Skeletal muscle tissue (tissue), 4 donors: ENCODE measurements around the gene KIF16B. TPM values are rescaled to one million over a fixed set of nuclear protein-coding genes. Genes with fewer than 3 reads are reported as not detected.
"Not testable (repeated sequence)": the region's sequence is repeated elsewhere in the genome, so short reads cannot be mapped to it uniquely, and the experiment has no call there.

Experiments used
- H3K27ac ChIP-seq: one replicate; pipeline ENCODE4 v1.7.0; 2013; ENCODE audit warnings: mild to moderate bottlenecking, low read depth, low read length, inconsistent platforms
- H3K27me3 ChIP-seq, 3 donors: one replicate each; pipeline ENCODE4 v1.7.0; 2013; ENCODE audit warnings: low read length in 3 of 3; ENCODE audit not compliant: control insufficient read depth in 3 of 3, insufficient read depth in 3 of 3
- H3K36me3 ChIP-seq, 3 donors: one replicate each; pipeline ENCODE4 v1.7.0; 2013; ENCODE audit warnings: low read length in 3 of 3; ENCODE audit not compliant: control insufficient read depth in 3 of 3, insufficient read depth in 3 of 3
- H3K4me1 ChIP-seq, 3 donors: one replicate each; pipeline ENCODE4 v1.7.0; 2013; ENCODE audit warnings: low read length in 3 of 3, mild to moderate bottlenecking in 3 of 3; ENCODE audit not compliant: control insufficient read depth in 3 of 3, insufficient read depth in 3 of 3
- H3K4me3 ChIP-seq, 3 donors: one replicate each; pipeline ENCODE4 v1.7.0; 2013; ENCODE audit warnings: low read length in 3 of 3
- H3K9ac ChIP-seq, 3 donors: one replicate each; pipeline ENCODE4 v1.7.0; 2013; ENCODE audit warnings: low read length in 3 of 3, mild to moderate bottlenecking in 3 of 3, moderate library complexity in 2 of 3, low read depth in 1 of 3
- H3K9me3 ChIP-seq, 3 donors: one replicate each; pipeline ENCODE4 v1.7.0; 2013; ENCODE audit warnings: low read length in 3 of 3; ENCODE audit not compliant: control insufficient read depth in 3 of 3
- total RNA-seq: library from RNA; depleted of rRNA; stranded (reverse); fragments of >200 nt; gene quantifications from one replicate; pipeline ENCODE4 v1.2.3, GENCODE V29; 2014
- donor health status: Osteomylitis.

Gene KIF16B
- total RNA-seq, 1 donor from 2014 or later: 42.8 TPM

DNA sequence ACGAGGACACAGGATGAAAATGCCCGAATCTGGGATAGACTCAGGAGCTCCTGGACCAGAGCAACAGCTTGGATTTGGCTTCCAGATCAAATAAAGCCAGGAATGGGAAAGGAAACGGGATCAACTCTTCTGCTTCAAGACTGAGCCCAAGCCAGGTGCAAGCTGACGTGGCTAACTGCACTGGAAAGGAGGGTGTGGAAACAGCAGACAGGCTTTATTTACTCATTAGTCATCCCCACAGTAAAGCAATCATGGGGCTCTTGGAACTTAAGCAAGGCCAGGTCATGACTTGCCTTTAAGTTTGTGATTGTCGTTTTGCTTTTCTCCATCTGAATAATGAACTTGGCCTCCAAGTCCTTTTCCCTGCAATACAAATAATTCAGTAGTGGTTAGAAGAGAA lies 45.2 kb downstream of the KIF16B start:
- Histone ChIP-seq H3K27ac (peak overlapping the region; percentile 93), H3K9ac (peak overlapping the region in 2 of 3 donors; percentile 50 to 68), H3K9me3 (no peaks in the 10 kb centered on the region), H3K4me3 (peak overlapping the region in 2 of 3 donors; percentile 22 to 34), H3K4me1 (peaks cover 10 to 23% (median 19%) of the 10 kb centered on the region in 3 donors), H3K36me3 (peaks cover 0 to 4% (median 0%) of the 10 kb centered on the region in 3 donors), H3K27me3 (no peaks in the 10 kb centered on the region)

DNA sequence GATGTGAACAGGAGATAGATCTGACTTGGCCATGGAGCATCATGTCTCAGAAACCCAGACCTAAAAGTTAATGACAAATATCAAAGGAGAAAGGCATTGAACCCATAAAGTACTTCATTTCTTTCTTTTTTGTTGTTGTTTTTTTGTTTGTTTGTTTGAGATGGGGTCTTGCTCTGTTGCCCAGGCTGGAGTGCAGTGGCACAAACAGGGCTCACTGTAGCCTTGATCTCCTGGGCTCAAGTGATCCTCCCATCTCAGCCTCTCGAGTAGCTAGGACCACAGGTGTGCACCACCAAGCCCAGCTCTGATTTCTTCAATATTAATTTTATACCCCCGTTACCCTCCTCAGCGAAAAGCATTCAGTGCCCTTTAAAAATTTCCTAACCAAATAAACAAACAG lies 45.8 kb downstream of the KIF16B start:
- Histone ChIP-seq H3K4me1 (peaks cover 10 to 23% (median 19%) of the 10 kb centered on the region in 3 donors), H3K4me3 (no peak overlapping the region), H3K27me3 (no peaks in the 10 kb centered on the region), H3K27ac (peak overlapping the region; percentile 93), H3K36me3 (peaks cover 0 to 4% (median 0%) of the 10 kb centered on the region in 3 donors), H3K9me3 (no peaks in the 10 kb centered on the region), H3K9ac (peak overlapping the region in 1 of 3 donors; percentile 68)

DNA sequence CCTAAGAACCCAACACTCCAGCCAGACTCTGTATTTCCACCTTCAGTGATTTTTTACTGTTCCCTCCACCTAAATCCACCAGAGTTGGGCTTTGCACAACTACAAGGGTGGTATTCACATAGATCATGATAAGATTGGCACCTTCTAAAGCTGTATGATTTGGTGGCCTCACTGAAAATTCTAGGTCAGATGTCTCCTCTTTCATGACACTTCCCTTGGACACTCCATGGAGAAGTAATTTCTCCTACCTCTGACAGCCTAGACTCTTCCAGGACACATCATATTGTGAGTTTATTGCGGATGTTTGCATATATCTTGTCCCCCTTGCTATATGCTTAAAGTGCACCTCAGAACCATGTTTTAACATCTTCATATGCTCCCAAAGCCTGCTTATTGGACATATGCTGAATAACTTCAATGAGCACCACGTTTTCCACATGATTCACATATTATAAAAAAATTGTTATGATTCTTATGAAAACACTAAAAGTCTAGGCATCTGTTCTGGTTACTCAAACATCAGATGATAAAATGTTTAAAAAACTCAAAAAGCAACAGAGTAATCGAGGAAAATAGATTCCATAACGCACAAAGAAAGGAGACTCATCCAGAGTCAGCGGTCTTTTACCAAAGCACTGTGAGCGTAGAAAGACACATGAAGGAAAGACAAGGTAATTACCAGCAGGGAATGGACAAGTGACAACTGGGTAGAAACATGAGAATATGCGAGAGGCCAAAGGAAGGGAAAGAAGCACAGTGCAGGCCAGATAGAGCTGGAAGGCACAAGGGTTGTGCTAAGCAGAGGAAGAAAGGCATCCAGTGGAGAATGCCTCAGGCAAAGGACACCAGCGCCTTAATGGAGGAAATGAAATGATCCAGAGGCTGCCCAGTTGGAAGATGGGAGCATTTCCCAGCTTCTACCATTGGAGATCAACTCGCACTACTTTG lies 46.5 kb downstream of the KIF16B start:
- Histone ChIP-seq H3K4me3 (peak overlapping the region in 2 of 3 donors; percentile 17 to 22), H3K4me1 (peaks cover 10 to 23% (median 19%) of the 10 kb centered on the region in 3 donors), H3K27ac (peak overlapping the region; percentile 93), H3K9ac (peak overlapping the region in 2 of 3 donors; percentile 17 to 33), H3K36me3 (peaks cover 0 to 4% (median 0%) of the 10 kb centered on the region in 3 donors), H3K9me3 (no peaks in the 10 kb centered on the region), H3K27me3 (no peaks in the 10 kb centered on the region)

DNA sequence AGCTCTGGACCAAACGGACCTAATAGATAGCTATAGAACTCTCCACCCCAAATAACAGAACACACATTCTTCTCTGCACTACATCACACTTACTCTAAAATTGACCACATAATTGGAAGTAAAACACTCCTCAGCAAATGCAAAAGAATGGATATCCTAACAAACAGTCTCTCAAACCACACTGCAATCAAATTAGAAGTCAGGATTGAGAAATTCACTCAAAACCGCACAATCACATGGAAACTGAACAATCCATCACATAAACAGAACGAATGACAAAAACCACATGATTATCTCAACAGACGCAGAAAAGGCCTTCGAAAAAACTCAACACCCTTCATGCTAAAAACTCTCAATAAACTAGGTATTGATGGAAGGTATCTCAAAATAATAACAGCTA lies 50.6 kb downstream of the KIF16B start:
- not testable (repeated sequence) for H3K27ac ChIP-seq, H3K4me3 ChIP-seq, H3K36me3 ChIP-seq, H3K27me3 ChIP-seq, H3K9me3 ChIP-seq, H3K9ac ChIP-seq
- H3K4me1 ChIP-seq: peaks cover 4 to 13% (median 11%) of the 10 kb centered on the region in 3 donors

DNA sequence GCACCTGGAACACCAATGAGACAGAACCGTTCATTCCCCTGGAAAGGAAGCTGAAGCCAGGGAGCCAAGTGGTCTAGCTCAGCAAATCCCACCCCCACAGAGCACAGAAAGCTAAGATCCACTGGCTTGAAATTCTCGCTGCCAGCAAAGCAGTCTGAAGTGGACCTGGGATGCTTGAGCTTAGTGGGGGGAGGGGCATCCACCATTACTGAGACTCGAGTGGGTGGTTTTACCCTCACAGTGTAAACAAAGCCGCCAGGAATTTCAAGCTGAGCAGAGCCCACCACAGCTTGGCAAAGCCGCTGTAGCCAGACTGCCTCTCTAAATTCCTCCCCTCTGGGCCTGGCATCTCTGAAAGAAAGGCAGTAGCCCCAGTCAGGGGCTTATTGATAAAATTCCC lies 53.1 kb downstream of the KIF16B start:
- Histone ChIP-seq H3K4me1 (no peaks in the 10 kb centered on the region), H3K27me3 (no peaks in the 10 kb centered on the region), H3K36me3 (peaks cover 0 to 4% (median 0%) of the 10 kb centered on the region in 3 donors), H3K9ac (peak overlapping the region in 1 of 3 donors; percentile 16), H3K9me3 (no peaks in the 10 kb centered on the region), H3K27ac (no peak overlapping the region), H3K4me3 (no peak overlapping the region)

DNA sequence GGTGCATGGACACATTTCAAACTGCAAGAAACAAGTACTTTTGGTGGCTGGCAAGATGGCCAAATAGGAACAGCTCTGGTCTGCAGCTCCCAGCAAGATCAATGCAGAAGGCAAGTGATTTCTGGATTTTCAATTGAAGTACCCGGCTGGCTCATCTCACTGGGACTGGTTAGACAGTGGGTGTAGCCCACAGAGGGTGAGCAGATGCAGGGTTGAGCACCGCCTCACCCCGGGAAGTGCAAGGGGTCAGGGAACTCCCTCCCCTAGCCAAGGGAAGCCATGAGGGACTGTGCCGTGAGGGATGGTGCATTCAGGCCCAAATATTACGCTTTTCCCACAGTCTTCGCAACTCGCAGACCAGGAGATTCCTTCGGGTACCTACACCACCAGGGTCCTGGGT lies 53.6 kb downstream of the KIF16B start:
- H3K4me3 ChIP-seq, H3K27ac ChIP-seq, H3K9me3 ChIP-seq, H3K4me1 ChIP-seq, H3K27me3 ChIP-seq, H3K36me3 ChIP-seq: not testable (repeated sequence)
- H3K9ac ChIP-seq: peak overlapping the region in 1 of 3 donors; percentile 16

DNA sequence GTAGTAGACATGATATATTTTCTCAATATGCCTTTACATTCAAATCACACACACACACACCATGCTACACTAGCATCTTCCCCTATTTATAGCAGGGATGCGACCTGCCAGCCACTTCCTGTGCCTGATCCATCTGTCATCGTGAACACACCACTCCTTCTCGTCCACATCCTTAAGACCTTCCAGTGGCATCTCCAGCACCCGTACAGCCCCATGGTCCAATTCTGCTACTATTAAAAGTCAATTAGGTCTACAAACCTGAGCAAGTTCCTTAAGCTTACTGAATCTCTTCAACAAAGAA lies 54.5 kb downstream of the KIF16B start:
- no peak overlapping the region for H3K27ac ChIP-seq
- H3K9ac ChIP-seq: no peak overlapping the region
- no peaks in the 10 kb centered on the region for H3K9me3 ChIP-seq
- H3K27me3 ChIP-seq: no peaks in the 10 kb centered on the region
- H3K36me3 ChIP-seq: no peaks in the 10 kb centered on the region
- no peaks in the 10 kb centered on the region for H3K4me1 ChIP-seq
- no peak overlapping the region for H3K4me3 ChIP-seq

DNA sequence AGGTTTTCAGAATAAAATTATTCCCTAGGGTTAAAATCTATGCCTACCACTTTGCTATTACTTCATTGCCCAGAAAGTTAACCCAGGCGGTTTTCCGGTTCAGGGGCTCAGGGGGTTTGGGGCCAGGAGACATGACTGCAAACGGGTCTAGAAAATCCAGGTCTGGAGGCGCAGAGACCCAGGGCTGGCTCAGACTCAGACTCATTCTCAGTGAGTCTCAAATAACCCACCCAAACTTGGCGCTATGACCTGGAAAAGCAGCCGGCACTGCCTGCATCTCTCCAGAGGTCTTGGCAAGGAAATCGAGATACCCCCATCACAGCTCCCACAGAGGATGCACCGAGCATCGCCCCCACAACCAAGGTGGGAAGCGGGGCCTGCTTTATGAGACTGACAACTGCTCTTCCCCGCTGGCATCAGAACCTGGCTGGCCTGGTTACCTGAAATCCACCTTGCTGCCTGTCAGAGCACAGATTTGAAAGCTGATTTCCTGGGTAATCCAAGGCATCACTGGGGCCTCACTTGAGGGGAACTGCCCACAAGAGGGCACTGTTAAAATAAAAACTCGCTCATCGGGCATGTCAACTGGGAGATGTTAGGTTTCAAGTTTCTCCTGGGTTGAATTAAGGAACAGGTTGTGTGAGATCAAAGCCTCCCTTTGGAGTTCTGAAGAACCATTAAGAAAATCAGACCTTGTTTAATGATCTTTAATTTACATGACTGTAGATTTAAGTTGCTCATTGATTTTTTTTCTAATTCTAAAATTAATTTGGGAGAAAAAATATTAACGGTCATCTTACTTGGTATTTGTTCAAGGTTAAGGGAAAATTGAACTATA lies 55.1 kb downstream of the KIF16B start:
- Histone ChIP-seq H3K36me3 (no peaks in the 10 kb centered on the region), H3K4me3 (no peak overlapping the region), H3K27me3 (no peaks in the 10 kb centered on the region), H3K4me1 (no peaks in the 10 kb centered on the region), H3K9ac (no peak overlapping the region), H3K9me3 (no peaks in the 10 kb centered on the region), H3K27ac (no peak overlapping the region)

DNA sequence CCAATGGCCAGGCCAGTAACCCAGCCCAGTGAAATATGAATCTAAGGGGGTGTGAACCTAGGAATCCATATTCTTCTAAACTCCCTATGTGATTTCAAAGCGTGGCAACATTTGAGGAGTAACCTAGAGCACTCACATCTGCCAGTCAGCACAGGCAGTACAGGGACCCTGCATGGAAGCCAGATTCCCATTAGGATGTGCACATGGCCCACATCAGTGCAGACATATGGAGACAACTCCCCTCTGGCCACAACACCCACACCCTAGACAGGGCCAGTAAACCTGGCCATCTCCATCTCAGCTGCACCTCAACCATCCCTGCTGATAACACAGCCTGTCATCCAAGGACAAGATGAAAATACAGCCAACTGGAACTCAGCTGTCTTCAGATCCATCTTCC lies 56.5 kb downstream of the KIF16B start:
- Histone ChIP-seq H3K4me1 (no peaks in the 10 kb centered on the region), H3K4me3 (no peak overlapping the region), H3K27ac (no peak overlapping the region), H3K36me3 (peaks cover 0 to 4% (median 0%) of the 10 kb centered on the region in 3 donors), H3K9me3 (no peaks in the 10 kb centered on the region), H3K27me3 (no peaks in the 10 kb centered on the region), H3K9ac (no peak overlapping the region)

DNA sequence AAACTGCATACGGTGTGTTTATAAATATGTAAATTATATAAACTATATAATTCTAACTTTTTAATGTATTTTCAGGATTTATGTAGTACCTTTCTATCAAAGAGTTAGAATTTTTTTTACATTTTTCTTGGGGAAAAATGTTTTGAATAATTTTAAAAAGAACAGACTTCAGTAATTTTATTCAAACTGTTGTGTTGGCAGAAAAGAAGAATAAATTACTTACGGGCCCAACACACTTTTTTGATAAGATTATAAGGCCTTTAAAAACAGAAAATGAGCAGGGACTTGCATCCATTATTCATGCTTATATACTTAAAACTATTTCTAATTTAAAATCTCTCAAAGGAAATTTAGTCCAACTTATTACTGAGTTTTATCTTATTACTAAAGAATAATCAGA lies 58.2 kb downstream of the KIF16B start:
- Histone ChIP-seq H3K9me3 (no peaks in the 10 kb centered on the region), H3K27me3 (no peaks in the 10 kb centered on the region), H3K4me1 (no peaks in the 10 kb centered on the region), H3K4me3 (no peak overlapping the region), H3K27ac (no peak overlapping the region), H3K36me3 (peaks cover 3 to 8% (median 7%) of the 10 kb centered on the region in 3 donors), H3K9ac (no peak overlapping the region)
